GM18511 (cell line): ENCODE data around the gene SEMA5B.

ENCODE experiments used
- ATAC-seq: cut with Tn5 transposase; IDR thresholded peaks from one replicate; pipeline ENCODE4 v1.9.1; 2021; ENCODE audit warnings: mild to moderate bottlenecking, moderate library complexity; ENCODE audit not compliant: unreplicated experiment

The SEMA5B gene

DNA sequence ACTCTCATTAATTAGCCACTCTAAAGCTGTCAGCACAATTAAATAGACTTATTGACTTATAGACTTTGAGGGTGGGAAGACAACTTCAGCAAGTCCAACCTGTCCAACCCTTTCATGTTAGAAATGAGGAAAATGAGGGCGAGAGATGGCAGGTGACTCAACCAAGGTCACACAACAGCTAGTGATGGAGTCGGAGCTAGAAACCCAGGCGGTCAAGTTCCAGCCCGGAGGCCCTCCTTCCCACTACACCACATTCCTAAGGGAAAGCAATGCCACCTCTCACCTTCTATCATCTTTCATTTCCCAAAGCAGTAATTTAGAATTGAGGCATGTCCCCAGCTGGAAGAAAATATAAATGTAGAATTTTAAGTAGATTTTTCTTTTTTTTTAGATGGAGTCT lies 28.7 kb downstream of the SEMA5B start:
- ATAC-seq = no peak

DNA sequence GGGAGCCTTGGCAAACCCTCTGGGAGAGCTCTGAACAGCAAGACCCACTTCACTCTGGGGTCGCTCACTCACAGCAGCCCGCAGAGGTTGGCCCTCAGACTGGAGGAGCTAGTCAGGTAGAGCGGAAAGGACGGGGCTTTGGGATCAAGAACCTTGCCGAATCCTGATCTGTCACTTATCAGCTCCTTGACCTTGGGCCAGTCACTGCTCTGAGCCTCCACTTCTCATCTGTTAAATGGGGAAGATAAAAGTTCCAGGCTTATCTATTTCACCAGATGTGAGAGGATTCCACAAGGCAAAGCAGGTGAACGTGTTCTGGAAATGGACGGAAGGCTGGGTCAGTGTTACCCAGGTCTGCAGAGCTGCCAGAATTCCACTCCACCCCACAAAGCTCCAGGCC lies 29.4 kb downstream of the SEMA5B start:
- no peak for ATAC-seq

DNA sequence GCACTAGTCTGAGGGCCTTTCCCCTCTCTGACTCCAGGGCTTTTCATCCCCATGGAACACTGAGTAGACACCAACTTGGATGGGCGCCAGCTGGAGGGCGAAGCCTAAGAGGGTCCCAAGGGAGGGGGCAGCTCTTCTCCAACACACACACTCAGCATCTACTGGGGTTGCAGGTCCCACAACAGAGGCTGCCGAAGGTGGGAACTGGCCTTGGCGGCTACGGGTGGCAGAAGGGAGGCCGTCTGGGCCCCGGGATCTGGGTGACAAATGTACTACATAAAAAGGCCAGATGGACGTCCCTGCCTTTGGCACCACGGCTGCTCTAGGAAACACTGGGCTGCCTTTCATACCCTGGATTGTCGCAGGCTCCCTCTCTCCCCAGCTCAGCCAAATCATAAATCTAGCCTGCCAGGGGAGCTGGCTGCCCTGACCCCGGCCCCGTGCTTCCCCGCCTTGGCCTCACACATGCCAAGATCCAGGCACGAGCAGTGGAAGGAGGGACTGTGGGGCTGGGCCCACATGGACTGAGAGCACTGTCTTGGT lies 31.5 kb downstream of the SEMA5B start:
- ATAC-seq = no peak

DNA sequence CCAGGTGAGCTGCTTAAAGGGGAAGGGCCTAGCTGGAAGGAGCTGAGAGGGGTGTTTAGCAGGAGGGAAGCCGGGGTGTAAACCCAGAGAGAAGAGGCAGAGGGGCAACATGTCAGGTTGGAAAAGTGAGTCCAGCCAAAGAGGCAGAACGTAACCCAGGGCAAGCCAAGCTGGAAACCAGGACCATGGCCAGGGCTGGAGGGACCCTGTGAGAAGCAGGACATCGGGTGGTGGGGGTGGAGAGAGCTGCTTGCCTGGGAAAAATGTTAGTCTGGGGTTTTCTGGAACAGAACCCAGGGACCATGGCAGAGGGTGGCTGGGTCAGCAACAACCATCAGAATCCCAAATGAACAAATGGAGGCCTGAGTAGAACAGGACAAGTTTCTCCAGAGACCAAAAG lies 32.6 kb downstream of the SEMA5B start:
- no peak for ATAC-seq

DNA sequence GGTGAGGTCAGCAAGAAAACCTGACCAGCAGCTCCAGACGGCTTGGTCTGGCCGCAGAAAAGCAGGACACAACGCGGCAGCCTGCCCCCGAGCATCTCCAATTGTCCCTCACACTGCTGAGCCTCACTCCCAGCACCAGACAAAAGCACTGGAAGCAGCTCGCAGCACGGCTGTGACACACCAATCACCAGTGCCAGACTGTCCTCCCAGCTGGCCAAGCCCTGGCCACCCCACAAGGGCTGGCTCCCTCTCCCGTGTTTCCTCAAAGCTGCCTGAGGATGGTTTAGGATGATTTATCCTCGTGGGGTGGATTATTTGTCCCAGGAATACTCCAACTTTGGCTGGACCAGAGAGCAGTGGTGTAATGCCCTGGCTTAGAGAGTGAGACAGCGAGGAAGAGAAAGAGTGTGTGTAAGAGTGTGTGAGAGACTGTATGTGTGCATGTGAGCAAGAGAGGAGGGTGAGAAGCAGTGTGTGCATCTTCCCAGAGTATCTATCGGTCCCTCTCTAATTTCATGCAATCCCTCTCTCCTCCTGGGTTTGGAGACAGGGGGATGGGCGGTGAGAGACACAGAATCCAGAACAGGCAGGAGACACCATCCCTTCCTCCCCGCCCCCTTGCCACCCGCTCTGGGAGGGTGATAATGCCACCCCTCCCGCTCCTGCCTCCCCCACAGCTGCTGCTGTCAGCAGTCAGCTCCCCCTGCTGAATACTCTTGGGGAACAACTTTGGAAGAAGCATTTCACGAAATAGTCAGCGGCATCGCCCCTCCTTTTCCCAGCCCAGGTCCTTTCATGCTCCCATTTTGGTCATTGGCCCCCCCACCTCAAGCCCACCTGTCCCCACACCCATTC lies 34.2 kb downstream of the SEMA5B start:
- no peak for ATAC-seq

DNA sequence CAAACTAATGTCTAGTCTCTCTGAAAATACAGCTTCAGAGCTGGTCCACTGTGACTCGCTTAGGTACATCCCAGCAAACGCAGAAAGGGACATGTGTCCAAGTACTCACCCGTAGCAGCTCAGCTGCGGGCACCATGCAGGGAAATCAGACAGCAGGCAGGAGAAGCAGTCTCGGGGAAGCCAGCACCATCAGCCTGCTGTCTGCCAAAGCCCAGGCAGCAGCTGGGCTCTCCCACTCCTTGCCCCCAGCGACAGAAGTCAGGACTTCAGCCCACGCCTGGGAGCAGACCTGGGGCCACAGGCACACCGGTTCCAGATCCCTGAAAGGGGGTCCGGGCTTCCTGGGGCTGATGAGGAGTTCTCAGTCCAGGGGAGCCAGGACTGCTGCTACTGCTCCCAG lies 34.9 kb downstream of the SEMA5B start:
- no peak for ATAC-seq

DNA sequence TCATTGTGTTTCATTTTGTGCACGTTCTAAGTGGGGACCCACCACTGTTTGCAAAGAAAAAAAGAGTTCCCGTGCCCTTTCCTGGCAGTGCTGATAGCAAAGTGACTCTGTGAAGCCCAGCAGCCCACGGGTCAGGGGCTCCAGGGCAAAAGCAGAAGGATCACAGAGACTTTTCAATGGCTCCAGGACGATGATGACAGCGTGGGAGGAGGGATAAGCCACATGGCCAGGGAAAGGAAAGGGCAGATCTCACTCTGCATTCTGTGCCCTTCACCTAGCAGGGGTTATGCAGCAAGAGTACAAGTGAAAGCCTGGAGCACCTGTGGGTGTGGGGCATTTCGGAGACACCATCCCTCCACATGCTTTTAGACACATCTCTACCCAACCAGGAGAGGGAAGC lies 35.4 kb downstream of the SEMA5B start:
- ATAC-seq = no peak

DNA sequence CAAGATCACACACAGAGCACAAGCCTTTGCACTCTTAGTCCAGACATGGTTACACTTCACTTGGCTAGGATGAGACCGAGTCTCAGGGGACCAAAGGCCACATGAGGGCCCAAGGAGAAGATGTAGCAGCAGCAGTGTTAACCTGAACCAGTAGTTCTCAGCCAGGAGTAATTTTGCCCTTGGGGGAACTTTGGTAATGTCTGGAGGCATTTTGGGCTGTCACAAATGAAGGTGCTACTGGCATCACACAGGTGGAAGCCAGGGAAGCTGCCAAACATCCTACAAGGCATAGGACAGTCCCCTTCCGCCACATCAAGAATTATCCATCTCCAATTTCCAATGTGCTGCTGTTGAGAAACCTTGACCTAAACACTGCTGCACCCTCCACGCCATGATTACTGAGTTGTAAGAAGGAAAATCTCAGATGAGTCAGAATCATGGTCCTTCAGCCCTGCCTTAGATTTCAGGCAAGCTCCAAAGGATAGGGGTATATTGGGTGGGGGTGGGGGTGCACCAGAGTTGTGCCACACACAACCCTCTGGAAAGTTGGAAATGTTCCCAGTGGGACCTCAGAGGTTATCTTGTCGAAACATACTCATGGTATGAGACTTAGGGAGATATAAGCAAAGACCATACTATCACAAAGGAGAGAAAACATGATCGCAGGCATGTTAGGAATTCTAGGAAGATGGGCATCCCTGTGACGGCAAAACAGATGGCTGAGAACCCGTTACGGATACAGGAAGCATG lies 36.2 kb downstream of the SEMA5B start:
- ATAC-seq = no peak

DNA sequence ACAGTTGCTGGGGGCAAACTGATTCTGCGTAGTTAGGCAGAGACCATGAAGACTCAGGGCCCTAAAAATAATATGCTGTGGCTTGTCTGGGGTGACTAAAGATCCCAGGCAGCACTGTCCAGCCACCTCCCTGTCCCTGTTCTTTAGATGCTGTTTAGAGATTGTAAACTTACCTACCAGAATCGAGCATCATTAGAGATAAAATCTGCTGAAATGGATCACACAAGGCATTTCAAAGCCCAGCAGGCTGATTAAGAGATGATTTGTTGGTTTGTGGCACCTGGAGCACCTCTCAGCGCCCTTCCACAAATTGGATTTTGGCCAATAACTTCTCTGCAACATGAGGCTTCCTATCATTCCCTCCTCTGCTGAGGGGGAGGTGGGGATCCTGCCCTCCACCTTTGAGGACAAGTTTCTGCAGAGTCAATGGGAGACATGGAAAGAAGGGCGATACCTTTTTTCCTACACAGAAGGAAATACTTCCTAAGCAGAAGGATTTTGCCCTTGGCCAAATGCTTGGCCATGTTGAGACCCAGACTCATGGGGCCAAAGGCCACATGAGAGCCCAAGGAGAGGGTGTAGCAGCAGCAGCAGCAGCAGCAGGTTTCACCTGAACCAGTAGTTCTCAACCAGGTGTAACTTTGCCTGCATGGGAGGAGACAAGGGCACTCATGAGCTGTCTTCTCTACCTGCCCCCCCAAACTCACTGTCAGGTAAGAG lies 37.5 kb downstream of the SEMA5B start:
- no peak for ATAC-seq

DNA sequence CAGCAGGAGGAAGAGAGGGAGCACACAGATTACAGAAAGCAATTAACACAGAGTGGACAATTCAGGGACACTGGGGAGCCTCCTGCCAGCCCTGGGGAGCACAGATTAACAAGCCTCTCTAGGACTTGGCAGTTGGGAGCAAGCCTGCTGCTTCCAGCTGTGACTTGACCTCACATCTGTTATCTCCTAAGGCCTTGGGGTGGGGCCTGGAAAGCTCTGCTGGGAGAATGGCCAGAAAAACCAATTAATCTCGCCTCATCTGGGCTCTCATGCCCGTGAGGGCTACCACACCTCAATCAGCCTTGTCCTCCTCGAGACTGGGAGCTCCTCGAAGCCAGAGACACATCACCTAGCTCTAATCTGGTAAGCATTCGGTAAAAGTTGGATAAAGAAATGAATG lies 39.1 kb downstream of the SEMA5B start:
- ATAC-seq = no peak

DNA sequence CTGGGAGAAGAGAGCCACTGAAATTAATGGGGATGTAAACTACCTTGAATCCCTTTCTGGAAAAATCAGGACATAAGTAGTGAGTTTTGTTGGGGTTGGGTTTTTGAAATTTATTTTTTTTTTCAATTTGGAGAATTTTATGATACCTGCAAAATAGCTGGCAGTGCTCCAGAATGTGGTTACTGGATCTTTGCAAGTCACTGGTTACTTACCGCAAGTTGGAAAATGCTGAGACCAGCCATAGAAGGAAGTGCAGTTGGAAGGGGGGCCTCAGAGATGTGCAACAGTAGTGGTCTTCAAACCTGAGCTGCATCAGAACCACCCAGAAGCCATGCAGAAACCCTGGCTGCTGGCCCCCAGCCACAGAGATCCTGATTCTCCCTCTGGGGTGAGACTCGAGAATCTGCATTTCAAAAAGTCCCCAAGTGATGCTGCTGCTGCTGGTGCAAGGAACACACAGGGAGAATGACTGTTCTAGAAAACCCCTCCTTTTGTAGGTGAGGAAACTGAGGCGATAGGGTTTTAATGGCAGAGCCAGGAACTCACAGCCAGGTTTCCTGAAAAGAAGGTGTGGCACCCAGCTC lies 39.7 kb downstream of the SEMA5B start:
- no peak for ATAC-seq

DNA sequence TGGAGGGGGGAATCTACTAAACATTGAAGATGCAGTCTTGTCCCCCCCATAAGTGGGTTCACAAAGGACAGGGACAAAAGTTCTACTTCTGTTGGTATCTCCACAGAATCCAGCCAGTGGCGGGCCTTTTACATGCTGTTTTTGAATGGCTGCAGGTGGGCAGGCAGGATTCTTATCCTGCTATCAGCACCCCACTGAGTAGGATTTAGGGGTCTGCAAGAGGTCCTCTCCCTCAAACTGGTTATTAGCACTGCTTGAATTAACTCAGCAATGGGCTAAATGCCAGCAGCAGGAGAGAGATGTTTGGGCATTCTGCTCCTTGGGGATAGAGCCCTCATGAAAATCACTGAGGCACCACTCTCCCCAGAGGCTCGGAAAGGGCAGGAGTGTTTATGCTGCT lies 40.3 kb downstream of the SEMA5B start:
- no peak for ATAC-seq

DNA sequence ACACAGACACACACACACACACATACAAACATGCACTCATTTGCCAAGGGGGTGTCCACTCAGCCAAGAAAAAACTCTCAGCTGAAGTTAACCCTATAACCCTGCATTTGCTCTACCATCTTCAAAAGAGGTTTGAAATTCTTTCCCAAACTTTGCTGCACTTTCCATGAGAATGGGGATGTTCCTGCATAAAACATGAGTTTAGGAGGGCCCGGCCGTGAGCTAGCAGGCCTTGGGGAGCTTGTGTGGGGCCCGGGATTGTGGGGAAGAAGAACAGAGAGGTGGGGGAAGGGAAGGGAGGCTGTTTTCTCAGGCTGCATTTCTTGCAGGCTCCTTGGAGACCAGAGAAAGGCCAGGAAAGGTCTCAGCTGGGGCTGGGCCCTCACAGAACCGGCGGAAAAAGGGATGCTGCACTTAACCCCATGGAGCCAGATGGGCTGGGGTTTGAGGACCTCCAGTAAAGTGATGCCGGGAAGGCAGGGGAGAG lies 40.8 kb downstream of the SEMA5B start:
- no peak for ATAC-seq

DNA sequence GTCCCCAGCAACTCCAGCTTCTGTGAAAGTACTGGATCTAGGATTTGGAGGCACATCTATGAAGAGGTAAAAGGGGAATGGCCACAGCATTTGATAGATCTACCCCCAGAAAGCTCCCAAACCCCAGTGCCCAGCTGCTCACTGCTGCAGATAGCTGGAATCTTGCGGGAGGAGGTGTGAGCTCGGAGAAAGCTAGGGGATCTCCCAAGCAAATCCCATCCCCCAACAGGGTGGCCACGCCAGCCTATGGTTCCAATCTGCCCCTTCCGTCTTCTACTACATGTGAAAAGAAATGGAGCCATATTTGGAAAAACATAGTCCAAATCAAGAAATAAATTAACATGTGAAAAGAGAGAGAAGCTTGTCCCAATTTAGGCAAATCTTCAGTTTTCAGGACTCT lies 42.0 kb downstream of the SEMA5B start:
- no peak for ATAC-seq

DNA sequence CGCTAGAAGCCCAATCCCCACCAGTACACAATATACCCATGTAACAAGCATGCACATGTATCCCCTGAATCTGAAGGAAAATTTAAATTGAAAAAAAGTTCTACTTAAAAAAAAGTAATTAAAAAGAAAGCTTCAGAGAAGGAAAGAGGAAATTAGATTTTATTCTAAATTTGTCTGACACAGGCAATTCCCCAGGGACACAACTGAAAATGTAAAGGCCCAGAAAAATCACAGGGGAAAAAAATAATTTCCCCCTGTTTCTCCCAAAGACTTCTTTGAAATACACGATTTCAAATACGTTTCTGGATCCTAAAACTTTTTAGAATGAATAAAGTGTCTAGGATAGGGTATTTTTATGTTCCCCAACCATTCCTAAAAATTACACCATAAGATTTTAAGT lies 42.9 kb downstream of the SEMA5B start:
- no peak for ATAC-seq

DNA sequence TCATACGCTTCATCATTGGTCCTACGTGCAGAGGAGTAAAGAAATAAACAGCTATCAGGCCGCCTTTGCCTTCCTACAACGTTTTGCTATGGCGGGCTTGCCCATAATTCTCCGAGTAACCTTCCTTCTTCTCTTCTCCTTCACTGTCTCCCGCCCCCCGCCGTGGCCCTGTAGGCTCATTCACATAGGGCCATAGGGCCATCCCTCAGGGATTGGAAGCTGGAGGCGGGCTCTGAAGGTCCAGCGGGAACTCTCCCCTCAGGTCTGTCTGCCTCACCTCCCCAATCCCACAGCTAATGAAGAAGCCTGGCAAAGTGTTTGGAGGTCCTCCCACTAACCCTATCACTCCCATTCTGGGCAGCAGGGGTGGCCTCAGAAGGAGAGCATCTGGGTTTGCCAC lies 43.6 kb downstream of the SEMA5B start:
- ATAC-seq = no peak

DNA sequence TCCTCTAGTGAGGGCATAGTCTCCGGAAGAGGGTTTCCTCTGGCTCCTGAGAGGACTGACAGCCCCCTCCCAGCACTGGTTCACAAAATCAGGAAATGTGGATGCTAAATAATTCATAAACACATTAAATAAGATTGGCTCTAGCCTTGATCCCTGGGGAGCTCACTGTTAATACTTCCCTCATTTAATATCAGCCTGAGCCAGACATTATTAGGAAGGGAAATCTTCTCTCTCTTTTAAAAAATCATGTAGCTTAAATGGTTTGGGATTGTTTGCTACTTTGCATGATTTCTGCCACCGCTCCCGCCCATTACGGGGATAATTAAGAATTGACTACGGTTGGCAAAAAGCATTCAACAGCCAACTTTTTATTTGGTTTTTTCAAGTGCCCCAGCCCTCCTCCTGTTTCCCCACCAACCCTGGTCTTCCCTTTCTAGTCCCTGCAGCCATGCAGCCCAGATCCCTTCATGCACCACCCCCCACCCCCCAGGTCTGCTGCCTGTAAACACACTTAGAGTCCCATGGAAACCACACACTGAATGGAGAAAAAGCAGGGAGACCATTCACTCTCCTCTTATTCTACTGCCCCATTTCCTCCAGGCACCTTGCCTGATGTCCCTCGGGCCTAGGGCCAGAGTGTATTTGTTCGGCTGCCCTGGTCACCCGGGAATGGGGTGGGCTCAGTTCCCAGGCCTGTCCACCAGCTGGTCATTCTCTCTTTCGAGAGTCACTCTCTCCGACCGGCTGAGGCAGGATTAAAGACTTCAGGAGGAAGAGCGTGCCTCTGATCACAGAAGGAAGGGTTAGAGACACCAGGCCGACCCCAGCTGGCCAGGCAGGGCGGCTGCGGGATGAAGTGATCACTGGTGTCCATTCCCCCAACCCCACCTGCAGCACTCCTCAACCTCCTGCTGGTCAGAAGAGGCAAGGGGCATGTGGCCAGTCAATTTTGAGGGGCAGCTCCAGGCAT lies 45.1 kb downstream of the SEMA5B start:
- ATAC-seq = no peak

DNA sequence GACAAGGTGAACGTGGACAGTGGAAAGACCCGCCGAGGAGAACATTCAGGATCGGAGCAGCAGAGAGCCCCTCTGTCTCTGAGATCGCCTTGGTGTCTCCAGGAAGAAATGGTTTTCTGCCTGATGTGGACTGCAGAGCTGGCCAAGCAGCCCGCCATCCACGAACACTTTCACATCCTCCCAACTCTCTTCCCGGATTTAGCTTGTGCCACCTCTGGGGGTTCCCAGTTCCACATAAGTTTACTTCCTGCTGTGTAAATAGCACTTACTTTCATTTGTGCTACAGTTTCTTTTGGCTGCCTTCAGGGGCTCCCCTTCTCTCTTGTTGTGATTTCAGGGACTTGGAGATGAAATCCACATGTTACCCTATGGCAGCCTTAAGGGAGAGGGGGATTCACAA lies 48.4 kb downstream of the SEMA5B start:
- ATAC-seq = no peak

DNA sequence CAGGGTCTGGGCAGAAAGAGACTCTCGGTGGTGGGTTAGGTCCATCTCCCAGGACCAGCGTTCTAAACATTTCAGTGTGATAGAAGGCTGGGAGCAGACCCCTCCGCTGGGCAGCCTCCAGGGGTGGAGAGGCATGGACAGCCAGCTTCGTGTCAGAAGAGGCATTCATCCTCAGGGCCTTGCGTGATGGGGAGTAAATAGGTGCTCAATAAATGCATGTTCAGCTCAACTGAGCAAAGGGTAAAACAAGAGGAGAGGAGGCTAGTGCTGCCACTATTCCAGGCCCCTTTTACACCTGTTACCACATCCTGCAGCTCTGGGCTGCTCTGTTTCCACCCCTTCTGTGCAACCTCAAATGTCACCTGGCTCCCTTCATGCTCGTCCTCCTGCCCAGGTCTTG lies 49.0 kb downstream of the SEMA5B start:
- no peak for ATAC-seq
